Mesenchymal stem cell (in vitro differentiated cells and primary cell): Measurements from ENCODE around the gene UQCR11.

Source experiments
- DNase-seq: peaks from one replicate; pipeline ENCODE4 v3.0.0-alpha.2; 2013
- H2AFZ ChIP-seq: one replicate; pipeline ENCODE4 v1.6.1; 2013; ENCODE audit warnings: low read depth, mild to moderate bottlenecking, control low read depth, inconsistent platforms, low read length, moderate library complexity
- H2AK5ac ChIP-seq: 2 replicates; pipeline ENCODE4 v1.6.1; 2013; ENCODE audit warnings: low read length, moderate library complexity, mild to moderate bottlenecking, inconsistent platforms; ENCODE audit not compliant: severe bottlenecking
- H2BK120ac ChIP-seq: one replicate; pipeline ENCODE4 v1.6.1; 2013; ENCODE audit warnings: low read depth, mild to moderate bottlenecking, inconsistent platforms, low read length, moderate library complexity
- H2BK12ac ChIP-seq, 2 experiments: one replicate each; pipeline ENCODE4 v1.6.1; 2013; ENCODE audit warnings: inconsistent platforms in 2 of 2, low read length in 2 of 2, mild to moderate bottlenecking in 2 of 2, moderate library complexity in 2 of 2, control low read depth in 1 of 2
- H2BK15ac ChIP-seq: one replicate; pipeline ENCODE4 v1.6.1; 2013; ENCODE audit warnings: mild to moderate bottlenecking, low read depth, inconsistent platforms; ENCODE audit not compliant: poor library complexity, severe bottlenecking
- H2BK5ac ChIP-seq: 2 replicates; pipeline ENCODE4 v1.6.1; 2013; ENCODE audit warnings: low read depth, mild to moderate bottlenecking, low read length, control low read depth, inconsistent platforms; ENCODE audit not compliant: poor library complexity, severe bottlenecking
- H3K14ac ChIP-seq, 2 experiments: one replicate each; pipeline ENCODE4 v1.6.1; 2013; ENCODE audit warnings: inconsistent platforms in 2 of 2, low read length in 2 of 2, control low read depth in 1 of 2, mild to moderate bottlenecking in 1 of 2, moderate library complexity in 1 of 2
- H3K18ac ChIP-seq, 2 experiments: one replicate each; pipeline ENCODE4 v1.6.1; 2013; ENCODE audit warnings: inconsistent platforms in 2 of 2, low read length in 2 of 2, control low read depth in 1 of 2, low read depth in 1 of 2, mild to moderate bottlenecking in 1 of 2
- H3K23ac ChIP-seq, 2 experiments: one replicate each; pipeline ENCODE4 v1.6.1; 2013; ENCODE audit warnings: inconsistent platforms in 2 of 2, low read length in 2 of 2, mild to moderate bottlenecking in 2 of 2, moderate library complexity in 2 of 2, control low read depth in 1 of 2
- H3K27ac ChIP-seq: 2 replicates; pipeline ENCODE4 v1.5.1; 2013; ENCODE audit warnings: mild to moderate bottlenecking, moderate library complexity, low read length, control low read depth, inconsistent platforms; ENCODE audit not compliant: poor library complexity, severe bottlenecking
- H3K27me3 ChIP-seq, 2 experiments: 2 replicates each; pipeline versions ENCODE4 v1.6.1 to v1.7.0; 2013; ENCODE audit warnings: low read length in 2 of 2, mild to moderate bottlenecking in 2 of 2, moderate library complexity in 2 of 2, control low read depth in 1 of 2, inconsistent platforms in 1 of 2; ENCODE audit not compliant: control insufficient read depth in 1 of 2, insufficient read depth in 1 of 2
- H3K36me3 ChIP-seq, 2 experiments: 2 replicates each; pipeline versions ENCODE4 v1.6.1 to v1.7.0; 2013; ENCODE audit warnings: low read length in 2 of 2, control low read depth in 1 of 2, inconsistent platforms in 1 of 2, low read depth in 1 of 2, mild to moderate bottlenecking in 1 of 2; ENCODE audit not compliant: insufficient read depth in 2 of 2, control insufficient read depth in 1 of 2
- H3K4ac ChIP-seq, 2 experiments: one replicate each; pipeline ENCODE4 v1.6.1; 2013; ENCODE audit warnings: inconsistent platforms in 2 of 2, low read length in 2 of 2, mild to moderate bottlenecking in 2 of 2, moderate library complexity in 2 of 2, control low read depth in 1 of 2, low read depth in 1 of 2
- H3K4me1 ChIP-seq: 2 replicates; pipeline ENCODE4 v1.6.1; 2013; ENCODE audit warnings: low read depth, low read length, control low read depth; ENCODE audit not compliant: control insufficient read depth, insufficient read depth
- H3K4me2 ChIP-seq: 2 replicates; pipeline ENCODE4 v1.6.1; 2013; ENCODE audit warnings: low read length, mild to moderate bottlenecking, inconsistent platforms; ENCODE audit not compliant: poor library complexity, severe bottlenecking
- H3K4me3 ChIP-seq, 2 experiments: 2 replicates each; pipeline versions ENCODE4 v1.5.1 to v1.7.0; 2013; ENCODE audit warnings: low read length in 2 of 2, mild to moderate bottlenecking in 2 of 2, control low read depth in 1 of 2, low read depth in 1 of 2; ENCODE audit not compliant: insufficient read depth in 1 of 2
- H3K79me1 ChIP-seq: replicated peaks from 2 replicates; pipeline ENCODE4 v1.6.1; 2013; ENCODE audit warnings: mild to moderate bottlenecking, control low read depth, low read length, inconsistent platforms; ENCODE audit not compliant: poor library complexity, severe bottlenecking
- H3K9ac ChIP-seq: 2 replicates; pipeline ENCODE4 v1.7.0; 2013; ENCODE audit warnings: mild to moderate bottlenecking, low read length, moderate library complexity
- H3K9me3 ChIP-seq: 2 replicates; pipeline ENCODE4 v1.7.0; 2013; ENCODE audit warnings: mild to moderate bottlenecking, low read length; ENCODE audit not compliant: control insufficient read depth
- H4K8ac ChIP-seq: one replicate; pipeline ENCODE4 v1.6.1; 2013; ENCODE audit warnings: inconsistent platforms, mild to moderate bottlenecking, low read length, moderate library complexity
- H4K91ac ChIP-seq: one replicate; pipeline ENCODE4 v1.6.1; 2013; ENCODE audit warnings: mild to moderate bottlenecking, low read length, inconsistent platforms
- WGBS: methylation state at CpG from one replicate; pipeline ENCODE4 v1.1.7; 2013; ENCODE audit warnings: mixed read lengths; 5-methylcytosine and 5-hydroxymethylcytosine counted together

UQCR11 gene

DNA sequence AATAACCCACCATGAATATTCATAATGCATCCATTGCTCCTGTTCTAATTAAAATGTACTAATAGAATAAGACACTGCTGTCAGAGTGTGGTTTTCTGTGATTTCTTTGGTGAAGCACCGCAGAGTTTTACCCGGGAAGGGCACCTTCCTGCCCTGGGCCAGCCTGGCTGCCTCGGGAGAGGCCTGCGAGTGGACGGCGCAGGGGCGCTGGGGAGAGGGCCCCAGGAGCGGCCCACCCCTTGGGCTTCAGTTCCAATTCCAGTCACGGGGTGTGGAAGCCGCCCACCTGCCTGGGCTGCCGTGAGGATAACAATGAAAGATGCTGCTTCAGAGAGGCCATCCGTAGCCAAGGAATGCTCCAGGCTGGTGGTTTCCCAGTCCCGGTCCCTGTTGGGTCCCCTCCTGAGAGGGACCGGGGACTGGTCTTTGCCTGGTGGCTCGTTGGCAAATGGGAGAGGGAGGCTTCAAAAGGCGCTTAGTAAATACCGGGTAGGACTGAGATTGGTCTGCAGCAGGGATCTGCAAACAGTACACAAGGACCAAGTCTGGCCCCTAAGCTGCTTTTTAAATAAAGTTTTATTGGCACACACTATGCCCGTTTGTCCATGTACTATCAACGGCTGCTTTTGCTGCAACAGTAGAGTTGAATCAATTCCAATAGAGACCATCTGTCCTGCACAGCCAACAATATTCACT is 29.1 kb upstream of the UQCR11 start:
- WGBS = 97% methylated on average over 19 of the region's 19 CpGs
- H2BK15ac ChIP-seq = no peak overlapping the region
- H3K4me3 ChIP-seq = no peak overlapping the region
- H3K4me1 ChIP-seq = peaks cover 4% of the 10 kb centered on the region
- H3K79me1 ChIP-seq = peaks cover 57% of the 10 kb centered on the region
- H2BK5ac ChIP-seq = no peak overlapping the region
- no peak overlapping the region for H3K18ac ChIP-seq
- no peak overlapping the region for H2BK12ac ChIP-seq
- peaks cover 40 to 88% of the 10 kb centered on the region in 2 experiments for H3K36me3 ChIP-seq
- no peak overlapping the region for H2BK120ac ChIP-seq
- no peaks in the 10 kb centered on the region for H3K27me3 ChIP-seq
- no peak overlapping the region for H3K14ac ChIP-seq
- no peak overlapping the region for H3K27ac ChIP-seq
- no peak overlapping the region for H3K23ac ChIP-seq
- H3K4ac ChIP-seq = no peak overlapping the region
- DNase-seq = no peak
- no peak overlapping the region for H2AK5ac ChIP-seq
- H4K91ac ChIP-seq = no peak overlapping the region
- no peak overlapping the region for H4K8ac ChIP-seq
- H3K4me2 ChIP-seq = no peak overlapping the region
- no peak overlapping the region for H3K9ac ChIP-seq
- H2AFZ ChIP-seq = no peak overlapping the region
- H3K9me3 ChIP-seq = peaks cover 6% of the 10 kb centered on the region

DNA sequence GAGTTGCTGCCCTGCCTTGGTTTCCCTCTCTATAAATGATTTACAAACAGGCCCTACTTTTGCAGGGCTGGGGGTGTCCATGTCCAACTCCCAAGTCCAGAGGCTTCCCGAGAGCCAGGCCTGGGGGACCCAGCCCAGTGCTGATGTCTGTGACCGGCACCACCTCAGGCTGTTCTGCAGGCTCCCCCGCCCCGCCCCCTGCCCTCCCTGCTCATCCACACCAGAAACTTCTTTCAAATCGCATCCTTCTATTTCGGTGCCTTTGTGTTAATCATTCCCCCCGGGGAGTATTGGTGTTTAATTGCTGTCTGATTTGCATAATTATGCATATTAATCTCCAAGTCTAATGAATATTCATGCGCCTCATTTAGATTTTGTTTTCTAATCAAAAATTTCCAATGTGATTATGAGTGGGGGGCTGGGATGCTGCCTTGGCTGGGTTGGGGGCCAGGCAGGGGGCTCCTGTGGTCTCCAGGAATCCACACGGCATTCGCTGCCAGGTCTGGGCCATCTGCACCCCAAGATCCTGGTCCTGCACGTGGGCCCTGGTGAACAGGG is 28.1 kb upstream of the UQCR11 start:
- no peak overlapping the region for H3K4me2 ChIP-seq
- no peak overlapping the region for H2BK5ac ChIP-seq
- H3K9ac ChIP-seq = no peak overlapping the region
- H4K91ac ChIP-seq = no peak overlapping the region
- H3K23ac ChIP-seq = no peak overlapping the region
- H2AK5ac ChIP-seq = no peak overlapping the region
- H3K27ac ChIP-seq = no peak overlapping the region
- no peak overlapping the region for H3K4ac ChIP-seq
- H3K4me1 ChIP-seq = peaks cover 4% of the 10 kb centered on the region
- H3K14ac ChIP-seq = no peak overlapping the region
- H3K18ac ChIP-seq = no peak overlapping the region
- H3K79me1 ChIP-seq = peaks cover 55% of the 10 kb centered on the region
- H2BK12ac ChIP-seq = no peak overlapping the region
- 100% methylated on average over 6 of the region's 11 CpGs for whole genome bisulfite sequencing
- H4K8ac ChIP-seq = no peak overlapping the region
- peaks cover 6% of the 10 kb centered on the region for H3K9me3 ChIP-seq
- H3K4me3 ChIP-seq = peak overlapping the region in 1 of 2 experiments; percentile 15
- no peaks in the 10 kb centered on the region for H3K27me3 ChIP-seq
- no peak overlapping the region for H2BK15ac ChIP-seq
- peaks cover 29 to 83% of the 10 kb centered on the region in 2 experiments for H3K36me3 ChIP-seq
- DNase-seq = no peak
- H2AFZ ChIP-seq = no peak overlapping the region
- H2BK120ac ChIP-seq = no peak overlapping the region

DNA sequence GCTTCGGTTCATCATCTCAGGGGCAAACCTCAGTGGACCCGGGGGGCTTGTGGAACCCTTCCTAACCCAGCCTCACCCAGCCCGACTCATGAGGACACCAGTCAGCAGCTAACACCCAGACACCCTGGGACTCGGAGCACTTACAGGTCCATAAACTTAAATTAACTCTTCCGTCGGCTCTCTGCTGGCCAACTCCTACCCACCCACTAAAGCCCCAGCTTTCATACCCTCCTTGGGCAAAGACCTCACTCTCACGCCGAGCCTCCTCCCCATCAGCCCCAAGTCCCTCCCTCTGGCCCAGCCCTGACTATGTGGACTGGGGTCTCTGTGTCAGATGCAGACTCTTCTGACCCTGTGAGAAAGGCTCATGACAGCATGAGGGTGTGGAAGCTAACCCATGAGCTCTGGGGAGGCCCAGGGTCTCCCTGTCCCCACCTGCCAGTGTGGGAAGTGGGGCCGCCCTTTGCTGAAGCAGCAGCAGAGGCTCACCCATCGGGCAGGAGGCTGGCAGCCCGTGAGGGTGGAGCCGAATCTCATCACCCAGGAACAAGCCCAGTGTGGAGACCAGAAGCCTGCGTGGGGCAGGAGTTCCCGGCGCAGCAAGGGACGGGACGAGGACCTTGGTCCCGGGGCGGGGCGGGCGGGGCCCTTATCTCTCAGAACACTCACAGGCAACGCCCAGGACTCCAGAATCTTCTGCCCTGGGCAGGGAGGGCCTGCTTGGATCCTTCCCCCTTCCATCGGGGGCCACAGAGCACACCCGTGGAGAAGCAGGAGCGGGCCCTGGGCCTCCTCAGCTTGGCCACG is 27.4 kb upstream of the UQCR11 start:
- WGBS = 96% methylated on average over 26 of the region's 26 CpGs

DNA sequence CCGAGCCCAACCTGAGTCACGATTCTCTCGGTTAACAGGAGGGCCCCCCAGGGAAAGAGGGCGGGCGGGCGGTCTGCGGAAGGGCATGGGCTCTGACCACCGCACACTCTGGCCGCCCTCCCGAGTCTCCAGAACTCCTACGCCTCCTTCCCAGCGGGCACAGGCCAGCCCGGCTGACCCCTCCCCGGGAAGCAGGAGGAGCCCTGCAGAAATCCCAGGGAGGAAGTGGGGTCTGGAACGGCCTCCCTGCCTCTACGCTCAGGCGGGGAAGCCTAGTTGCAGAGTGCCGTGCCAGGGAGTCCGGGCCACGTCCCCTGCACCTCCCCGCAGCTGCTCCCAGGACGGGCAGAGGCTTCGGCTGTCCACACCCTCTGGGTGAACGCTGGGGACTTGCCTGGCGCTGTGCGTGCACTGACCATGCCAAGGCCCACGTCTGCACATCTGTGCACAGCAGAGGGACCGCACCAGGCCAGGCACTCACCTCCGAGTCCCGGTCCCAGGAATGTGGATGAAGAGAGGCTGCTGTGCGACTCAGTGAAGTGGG is 26.4 kb upstream of the UQCR11 start:
- no peak overlapping the region for H3K4ac ChIP-seq
- no peak overlapping the region for H3K27ac ChIP-seq
- WGBS = 95% methylated on average over 30 of the region's 31 CpGs
- H3K4me3 ChIP-seq = no peak overlapping the region
- no peaks in the 10 kb centered on the region for H3K27me3 ChIP-seq
- no peak overlapping the region for H2BK5ac ChIP-seq
- no peak overlapping the region for H4K91ac ChIP-seq
- no peak overlapping the region for H2AFZ ChIP-seq
- no peak overlapping the region for H2BK120ac ChIP-seq
- no peak overlapping the region for H2BK15ac ChIP-seq
- peak overlapping the region; percentile 31 for H4K8ac ChIP-seq
- H3K4me2 ChIP-seq = no peak overlapping the region
- no peak overlapping the region for H3K18ac ChIP-seq
- no peak overlapping the region for H2BK12ac ChIP-seq
- peaks cover 23 to 83% of the 10 kb centered on the region in 2 experiments for H3K36me3 ChIP-seq
- peaks cover 5% of the 10 kb centered on the region for H3K4me1 ChIP-seq
- no peak overlapping the region for H3K23ac ChIP-seq
- DNase-seq = no peak
- H2AK5ac ChIP-seq = no peak overlapping the region
- peaks cover 6% of the 10 kb centered on the region for H3K9me3 ChIP-seq
- no peak overlapping the region for H3K14ac ChIP-seq
- H3K79me1 ChIP-seq = peaks cover 55% of the 10 kb centered on the region
- no peak overlapping the region for H3K9ac ChIP-seq

More for the DNA sequence above, 27.4 kb upstream of the UQCR11 start:
- H3K9me3 ChIP-seq = peaks cover 6% of the 10 kb centered on the region
- no peak for DNase-seq
- H2BK120ac ChIP-seq = no peak overlapping the region
- H2BK15ac ChIP-seq = no peak overlapping the region
- H3K27me3 ChIP-seq = no peaks in the 10 kb centered on the region
- no peak overlapping the region for H3K14ac ChIP-seq
- H3K27ac ChIP-seq = no peak overlapping the region
- H3K79me1 ChIP-seq = peaks cover 55% of the 10 kb centered on the region
- no peak overlapping the region for H3K9ac ChIP-seq
- no peak overlapping the region for H2AK5ac ChIP-seq
- H4K91ac ChIP-seq = no peak overlapping the region
- no peak overlapping the region for H4K8ac ChIP-seq
- H3K4me2 ChIP-seq = no peak overlapping the region
- H2BK5ac ChIP-seq = no peak overlapping the region
- H3K4me1 ChIP-seq = peaks cover 4% of the 10 kb centered on the region
- H2AFZ ChIP-seq = no peak overlapping the region
- H2BK12ac ChIP-seq = no peak overlapping the region
- no peak overlapping the region for H3K23ac ChIP-seq
- peaks cover 23 to 83% of the 10 kb centered on the region in 2 experiments for H3K36me3 ChIP-seq
- no peak overlapping the region for H3K4me3 ChIP-seq
- no peak overlapping the region for H3K18ac ChIP-seq
- H3K4ac ChIP-seq = no peak overlapping the region
